Muscle of back (tissue), 11 donors: ENCODE results near the gene FBLN2. TPM values are rescaled to one million over a fixed set of nuclear protein-coding genes. Genes with fewer than 3 reads are reported as not detected.
"Not testable (repeated sequence)": the region's sequence is repeated elsewhere in the genome, so short reads cannot be mapped to it uniquely, and the experiment has no call there.

ENCODE experiments used
- DNase-seq, 3 donors: peaks; one replicate each; pipeline versions ENCODE4 v3.0.0 to v3.0.0-alpha.2; 2013
- polyA plus RNA-seq, 10 donors: library from polyadenylated mRNA; unstranded; fragments of 120-200 nt; gene quantifications; one replicate each; pipeline ENCODE4 v1.2.1, GENCODE V29; 2013; ENCODE audit not compliant: insufficient read length in 10 of 10

The FBLN2 gene
- polyA plus RNA-seq, 10 donors = 27.1 to 107 (median 54.1) TPM

- DNase-seq = peak in 2 of 3 donors; percentile 25 to 82
Measured at GRCh38 chr3:13513051-13513912, 35.6 kb upstream of the FBLN2 start.

GRCh38 chr3:13513913-13514517 lies 34.9 kb upstream of the FBLN2 start:
- DNase-seq = no peak

- DNase-seq = no peak
Measured at GRCh38 chr3:13514639-13515435, 34.1 kb upstream of the FBLN2 start.

GRCh38 chr3:13515786-13516759 lies 32.9 kb upstream of the FBLN2 start:
- DNase-seq = peak in 2 of 3 donors; percentile 62 to 78

GRCh38 chr3:13516760-13517135 lies 32.2 kb upstream of the FBLN2 start:
- peak in 1 of 3 donors; percentile 69 for DNase-seq

- DNase-seq = peak in 2 of 3 donors; percentile 31 to 77
Measured at GRCh38 chr3:13517253-13517977, 31.5 kb upstream of the FBLN2 start.

GRCh38 chr3:13518516-13518953 lies 30.4 kb upstream of the FBLN2 start:
- DNase-seq = peak; percentile 45 to 85 (median 71)

- DNase-seq = no peak
Measured at GRCh38 chr3:13519006-13519791, 29.7 kb upstream of the FBLN2 start.

- DNase-seq = no peak
Measured at GRCh38 chr3:13520326-13520880, 28.5 kb upstream of the FBLN2 start.

GRCh38 chr3:13521309-13521708 lies 27.6 kb upstream of the FBLN2 start:
- DNase-seq = no peak

- DNase-seq = not testable (repeated sequence)
Measured at GRCh38 chr3:13521749-13522148, 27.2 kb upstream of the FBLN2 start.

- no peak for DNase-seq
Measured at GRCh38 chr3:13522236-13522635, 26.7 kb upstream of the FBLN2 start.

GRCh38 chr3:13524979-13525669 lies 23.8 kb upstream of the FBLN2 start:
- DNase-seq = peak in 1 of 3 donors; percentile 36

GRCh38 chr3:13525827-13526625 lies 22.9 kb upstream of the FBLN2 start:
- no peak for DNase-seq

GRCh38 chr3:13526626-13526949 lies 22.3 kb upstream of the FBLN2 start:
- DNase-seq = no peak

- peak in 1 of 3 donors; percentile 58 for DNase-seq
Measured at GRCh38 chr3:13528217-13528867, 20.6 kb upstream of the FBLN2 start.
